ENCODE measurements around the gene ANKRD29. TPM values are rescaled to one million over a fixed set of nuclear protein-coding genes. Genes with fewer than 3 reads are reported as not detected.
A peak's percentile ranks its signal among the peaks of the same experiment; 100 is the strongest.

Gene ANKRD29
- total and polyA plus RNA-seq, 12 donors: 2.1 to 11.5 (median 6.0) TPM

DNA sequence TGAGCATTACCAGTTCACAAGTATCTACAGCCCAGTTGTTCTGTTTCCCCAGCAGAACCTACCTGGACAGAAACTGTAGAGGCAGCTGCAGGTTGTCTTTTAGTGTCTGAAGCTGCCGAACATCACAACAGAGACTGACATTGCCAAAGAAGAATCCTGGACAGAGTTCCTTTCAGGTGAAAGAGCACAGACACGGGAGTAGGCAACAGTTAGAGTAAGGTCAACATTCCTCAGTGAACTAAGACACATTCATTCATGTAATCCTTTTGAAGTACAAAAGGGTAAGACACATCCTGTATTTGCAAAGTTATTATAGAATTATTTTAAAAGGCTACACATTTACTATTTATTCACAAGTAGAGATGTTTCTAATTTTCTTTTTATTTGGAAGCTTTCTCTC is 90.7 kb downstream of the ANKRD29 start:
- Histone ChIP-seq H3K27ac (peak overlapping the region in 2 of 10 donors; percentile 29 to 42), H3K4me3 (no peak overlapping the region), H3K36me3 (peaks cover 0 to 82% (median 17%) of the 10 kb centered on the region in 9 donors), H3K9me3 (no peaks in the 10 kb centered on the region), H3K27me3 (no peaks in the 10 kb centered on the region), H3K4me1 (peaks cover 0 to 41% (median 30%) of the 10 kb centered on the region in 9 donors)
- ATAC-seq (no peak), DNase-seq (no peak)
- 50 to 62% methylated on average over 2 of the region's 2 CpGs for WGBS, 2 donors
- TF ChIP-seq, protein P1, sequence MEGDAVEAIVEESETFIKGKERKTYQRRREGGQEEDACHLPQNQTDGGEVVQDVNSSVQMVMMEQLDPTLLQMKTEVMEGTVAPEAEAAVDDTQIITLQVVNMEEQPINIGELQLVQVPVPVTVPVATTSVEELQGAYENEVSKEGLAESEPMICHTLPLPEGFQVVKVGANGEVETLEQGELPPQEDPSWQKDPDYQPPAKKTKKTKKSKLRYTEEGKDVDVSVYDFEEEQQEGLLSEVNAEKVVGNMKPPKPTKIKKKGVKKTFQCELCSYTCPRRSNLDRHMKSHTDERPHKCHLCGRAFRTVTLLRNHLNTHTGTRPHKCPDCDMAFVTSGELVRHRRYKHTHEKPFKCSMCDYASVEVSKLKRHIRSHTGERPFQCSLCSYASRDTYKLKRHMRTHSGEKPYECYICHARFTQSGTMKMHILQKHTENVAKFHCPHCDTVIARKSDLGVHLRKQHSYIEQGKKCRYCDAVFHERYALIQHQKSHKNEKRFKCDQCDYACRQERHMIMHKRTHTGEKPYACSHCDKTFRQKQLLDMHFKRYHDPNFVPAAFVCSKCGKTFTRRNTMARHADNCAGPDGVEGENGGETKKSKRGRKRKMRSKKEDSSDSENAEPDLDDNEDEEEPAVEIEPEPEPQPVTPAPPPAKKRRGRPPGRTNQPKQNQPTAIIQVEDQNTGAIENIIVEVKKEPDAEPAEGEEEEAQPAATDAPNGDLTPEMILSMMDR (IDR thresholded peaks at IDR 0.05): no peak
- intact Hi-C loops (cut with DNase I): no loop called here

DNA sequence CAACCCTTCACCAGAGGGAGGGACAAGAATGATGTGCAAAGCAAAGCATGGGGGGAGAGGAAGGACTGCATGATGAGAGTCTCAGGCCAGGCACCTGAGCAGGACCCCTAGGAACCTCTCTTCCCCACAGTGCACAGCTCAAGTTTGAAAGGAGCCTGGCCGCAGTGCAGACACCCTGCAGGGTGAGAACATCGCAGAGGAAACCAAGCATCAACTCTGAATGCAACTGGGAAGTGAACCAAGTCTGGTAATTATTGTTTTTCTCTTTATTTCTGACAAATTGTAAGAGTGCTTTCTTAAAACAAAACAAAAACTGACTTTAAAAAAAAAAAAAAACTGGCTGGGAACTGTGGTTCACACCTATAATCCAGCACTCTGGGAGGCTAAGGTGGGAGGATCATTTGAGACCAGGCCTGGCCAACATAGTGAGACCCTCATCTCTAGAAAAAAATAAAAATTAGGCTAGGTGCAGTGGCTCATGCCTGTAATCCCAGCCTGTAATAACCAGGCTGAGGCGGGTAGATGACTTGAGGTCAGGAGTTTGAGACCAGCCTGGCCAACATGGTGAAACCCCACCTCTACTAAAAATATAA is 91.7 kb downstream of the ANKRD29 start:
- H3K36me3 ChIP-seq: peaks cover 0 to 87% (median 25%) of the 10 kb centered on the region in 9 donors
- DNase-seq: no peak
- H3K27ac ChIP-seq: no peak overlapping the region
- H3K4me1 ChIP-seq: peaks cover 0 to 41% (median 30%) of the 10 kb centered on the region in 9 donors
- TF ChIP-seq, protein P1 (IDR thresholded peaks at IDR 0.05): no peak
- no peaks in the 10 kb centered on the region for H3K27me3 ChIP-seq
- WGBS, 2 donors: 83 to 99% methylated on average over 3 of the region's 3 CpGs
- no peak overlapping the region for H3K4me3 ChIP-seq
- intact Hi-C loops (cut with DNase I): no loop called here
- ATAC-seq: no peak
- no peaks in the 10 kb centered on the region for H3K9me3 ChIP-seq

DNA sequence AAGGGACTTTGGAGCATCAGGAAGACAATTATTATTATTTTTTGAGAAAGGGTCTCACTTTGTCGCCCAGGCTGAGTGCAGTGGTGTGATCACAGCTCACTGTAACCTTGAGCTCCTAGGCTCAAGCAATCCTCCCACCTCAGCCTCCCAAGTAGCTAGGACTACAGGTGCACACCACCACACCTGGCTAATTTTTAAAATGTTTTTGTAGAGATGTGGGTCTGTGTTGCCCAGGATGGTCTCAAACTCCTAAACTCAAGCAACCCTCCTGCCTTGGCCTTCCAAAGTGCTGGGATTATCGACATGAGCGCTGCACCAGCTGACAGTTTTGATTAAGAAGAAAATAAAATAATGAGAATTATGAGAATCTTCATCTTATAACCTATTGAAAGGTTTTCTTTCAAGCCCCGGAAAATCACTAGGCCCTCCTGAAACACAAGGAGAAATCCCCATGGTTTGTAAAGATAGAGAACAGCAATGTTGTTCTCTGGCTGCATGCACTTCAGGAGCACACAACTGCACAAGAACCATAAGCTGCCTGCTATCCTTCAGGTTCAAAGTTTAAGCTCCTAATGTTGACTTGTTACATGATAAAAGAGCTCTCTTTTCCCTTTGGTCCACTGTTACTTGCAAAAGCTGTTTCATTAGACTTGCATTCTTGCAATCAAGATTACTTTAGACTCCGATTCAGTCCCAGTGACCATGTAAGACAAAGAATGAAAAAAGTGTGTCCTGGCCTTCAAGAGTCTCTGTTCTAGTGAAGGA is 93.2 kb downstream of the ANKRD29 start:
- no peak for DNase-seq
- intact Hi-C loops (cut with DNase I): no loop called here

More for the DNA sequence above, 93.2 kb downstream of the ANKRD29 start:
- H3K4me1 ChIP-seq: peaks cover 0 to 33% (median 19%) of the 10 kb centered on the region in 9 donors
- no peaks in the 10 kb centered on the region for H3K9me3 ChIP-seq
- no peaks in the 10 kb centered on the region for H3K27me3 ChIP-seq
- H3K36me3 ChIP-seq: peaks cover 0 to 90% (median 29%) of the 10 kb centered on the region in 9 donors
- TF ChIP-seq, protein P1 (IDR thresholded peaks at IDR 0.05): no peak
- 97 to 98% methylated on average over 5 of the region's 5 CpGs for WGBS, 2 donors
- no peak for ATAC-seq
- H3K27ac ChIP-seq: no peak overlapping the region
- no peak overlapping the region for H3K4me3 ChIP-seq

All from heart right ventricle (tissue), 16 donors.